Dendritic cell treated with granulocyte-macrophage colony-stimulating factor and Interleukin-4, amounts not matched to agents 40 ng/mL and 50 ng/mL, for 4 days (primary cell): ENCODE results near the gene PRX.
"Not testable (repeated sequence)": the region's sequence is repeated elsewhere in the genome, so short reads cannot be mapped to it uniquely, and the experiment has no call there.

Experiments used
- H3K27ac Mint-ChIP-seq: one replicate; pipeline ENCODE4 v1.8.0; 2022; ENCODE audit warnings: mild to moderate bottlenecking, mixed read lengths
- H3K27me3 Mint-ChIP-seq: one replicate; pipeline ENCODE4 v1.8.0; 2022; ENCODE audit warnings: mild to moderate bottlenecking, mixed read lengths
- H3K36me3 Mint-ChIP-seq: one replicate; pipeline ENCODE4 v1.8.0; 2022; ENCODE audit warnings: low read depth, mixed read lengths
- H3K4me1 Mint-ChIP-seq: one replicate; pipeline ENCODE4 v1.8.0; 2022; ENCODE audit warnings: low read depth, mixed read lengths
- H3K4me3 Mint-ChIP-seq: one replicate; pipeline ENCODE4 v1.8.0; 2022; ENCODE audit warnings: mild to moderate bottlenecking, moderate library complexity, mixed read lengths
- H3K9me3 Mint-ChIP-seq: one replicate; pipeline ENCODE4 v1.8.0; 2022; ENCODE audit warnings: mixed read lengths
- intact Hi-C: fragments of 100-400 bp; cut with micrococcal nuclease; formaldehyde crosslinking; loops from one replicate; pipeline ENCODE4 v1.15.0; 2022

Gene PRX

DNA sequence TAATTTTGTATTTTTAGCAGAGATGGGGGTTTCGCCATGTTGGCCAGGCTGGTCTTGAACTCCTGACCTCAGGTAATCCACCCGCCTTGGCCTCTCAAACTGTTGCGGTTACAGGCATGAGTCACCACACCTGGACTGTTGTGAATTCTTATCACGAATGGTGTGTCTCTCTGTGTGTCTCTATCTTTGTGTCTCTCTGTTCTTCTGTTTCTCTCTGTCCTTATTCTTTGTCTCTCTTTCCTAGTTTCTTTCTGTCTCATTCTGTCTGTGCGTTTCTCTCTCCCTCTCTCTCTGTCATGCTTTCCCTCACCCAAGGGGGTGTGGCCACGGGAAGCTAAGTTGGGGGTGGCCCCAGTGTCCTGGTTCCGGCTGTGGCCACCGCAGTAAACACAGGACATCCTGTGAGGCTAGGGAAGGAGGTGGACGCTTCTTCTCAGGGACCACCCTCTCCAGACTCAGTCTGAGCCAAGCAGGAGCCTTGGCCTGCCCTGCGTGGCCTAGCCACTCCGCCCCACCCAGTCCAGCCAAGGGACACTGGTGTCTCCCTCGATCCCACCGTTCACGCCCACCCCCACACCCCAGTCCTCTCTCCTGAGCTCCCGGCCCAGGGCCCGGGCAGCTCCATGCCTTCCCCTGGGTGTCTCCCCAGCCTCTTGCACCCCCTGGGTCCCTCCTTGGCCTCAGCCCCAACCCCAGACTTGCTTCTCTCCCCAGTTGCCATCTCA lies 3.9 kb upstream of the PRX start:
- Mint-ChIP-seq H3K4me1 (peaks cover 41% of the 10 kb centered on the region), H3K27ac (peak overlapping the region; percentile 69), H3K4me3 (peak overlapping the region; percentile 1), H3K9me3 (no peaks in the 10 kb centered on the region), H3K27me3 (peaks cover 11% of the 10 kb centered on the region), H3K36me3 (peaks cover 10% of the 10 kb centered on the region)
- intact Hi-C loops, result no loop called here

DNA sequence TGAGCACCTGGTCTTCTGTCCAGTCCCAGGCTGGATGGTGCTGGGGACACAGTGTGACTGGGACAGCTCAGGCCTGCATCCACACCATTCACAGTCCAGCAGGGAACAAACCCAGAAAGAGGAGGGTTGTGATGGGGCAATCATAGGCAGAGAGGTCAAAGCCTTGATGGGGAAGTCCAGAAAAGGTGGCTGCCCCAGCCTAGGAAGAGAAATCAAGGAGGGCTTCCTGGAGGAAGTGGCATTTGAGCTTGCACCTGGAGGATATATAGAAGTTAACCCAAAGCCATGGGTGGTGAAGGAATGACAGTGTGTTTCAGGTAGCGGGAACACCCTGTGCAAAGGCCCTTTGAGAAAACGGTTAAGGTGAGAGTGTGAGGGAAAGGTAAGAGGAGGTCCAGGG lies 2.6 kb upstream of the PRX start:
- Mint-ChIP-seq H3K4me1 (peaks cover 51% of the 10 kb centered on the region), H3K4me3 (no peak overlapping the region), H3K9me3 (no peaks in the 10 kb centered on the region), H3K36me3 (peaks cover under 1% of the 10 kb centered on the region), H3K27ac (peak overlapping the region; percentile 41), H3K27me3 (peaks cover 20% of the 10 kb centered on the region)
- intact Hi-C loops, result no loop called here

DNA sequence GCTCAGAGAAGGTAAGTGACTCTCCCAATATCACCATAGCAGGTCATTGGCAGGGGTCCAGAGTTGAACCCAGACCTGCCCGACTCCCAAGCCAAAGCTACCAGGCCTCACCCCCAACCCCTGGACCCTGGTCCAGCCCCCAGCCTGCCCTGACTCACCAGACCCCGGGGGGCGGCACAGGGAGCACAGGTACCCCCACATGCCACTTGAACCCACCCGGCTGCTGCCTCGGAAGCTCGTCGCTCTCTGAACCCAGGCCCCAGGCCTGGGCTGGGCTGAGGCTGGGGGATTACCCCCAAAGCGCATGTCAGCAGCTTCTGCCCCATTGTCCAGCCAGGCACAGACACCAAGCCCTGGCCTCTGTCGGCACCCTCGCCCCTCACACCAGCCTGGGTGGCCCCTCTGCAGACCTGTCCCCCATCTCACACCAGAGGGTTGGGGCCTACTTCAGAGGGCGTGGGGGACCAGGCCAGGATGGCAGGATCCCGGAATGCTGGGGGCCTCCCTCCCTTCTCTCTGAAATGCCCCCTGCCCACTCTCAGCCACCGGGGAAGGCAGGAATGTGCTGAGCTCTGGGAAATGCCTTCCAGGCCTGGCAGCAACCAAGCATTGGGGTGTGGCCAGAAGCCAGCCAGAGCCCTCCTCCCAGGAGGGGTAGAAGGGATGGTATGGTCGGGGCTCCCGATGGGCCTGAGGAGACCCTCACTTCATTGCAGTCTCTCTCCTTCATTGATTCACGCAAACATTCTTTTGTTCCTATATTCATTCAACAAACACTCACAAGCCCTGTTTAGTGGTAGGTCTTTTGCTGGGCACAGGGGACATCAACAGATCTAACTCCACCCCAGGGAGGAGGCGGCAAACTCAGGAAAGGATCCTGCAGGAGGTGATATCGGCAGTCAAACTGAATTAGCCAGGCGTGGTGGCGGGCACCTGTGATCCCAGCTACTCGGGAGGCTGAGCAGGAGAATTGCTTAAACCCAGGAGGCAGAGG lies 1.7 kb upstream of the PRX start:
- intact Hi-C loops, result no loop called here
- H3K27ac Mint-ChIP-seq, result no peak overlapping the region
- H3K4me3 Mint-ChIP-seq, result no peak overlapping the region
- no peaks in the 10 kb centered on the region for H3K9me3 Mint-ChIP-seq
- H3K27me3 Mint-ChIP-seq, result peaks cover 20% of the 10 kb centered on the region
- H3K36me3 Mint-ChIP-seq, result no peaks in the 10 kb centered on the region
- peaks cover 48% of the 10 kb centered on the region for H3K4me1 Mint-ChIP-seq

DNA sequence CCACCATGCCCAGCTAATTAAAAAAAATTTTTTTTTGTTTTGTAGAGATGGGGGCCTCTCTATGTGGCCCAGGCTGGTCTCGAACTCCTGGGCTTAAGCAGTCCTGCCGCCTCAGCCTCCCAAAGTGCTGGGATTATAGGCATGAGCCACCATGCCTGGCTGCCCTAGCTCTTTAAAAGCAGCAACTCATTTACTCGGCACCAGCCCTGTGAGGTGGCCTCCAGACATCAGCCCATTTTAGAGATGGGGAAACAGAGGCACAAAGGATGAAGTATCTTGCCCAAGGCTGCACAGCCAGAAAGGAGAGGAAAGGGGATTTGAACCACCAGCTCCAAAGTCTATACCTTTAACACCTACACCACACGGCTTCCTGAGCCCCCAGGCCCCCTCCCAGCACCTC lies 312 bp downstream of the PRX start:
- Mint-ChIP-seq H3K4me3 (no peak overlapping the region), H3K4me1 (peaks cover 47% of the 10 kb centered on the region), H3K9me3 (no peaks in the 10 kb centered on the region), H3K27ac (peak overlapping the region; percentile 21), H3K27me3 (peaks cover 20% of the 10 kb centered on the region), H3K36me3 (no peaks in the 10 kb centered on the region)
- intact Hi-C loops, result no loop called here

DNA sequence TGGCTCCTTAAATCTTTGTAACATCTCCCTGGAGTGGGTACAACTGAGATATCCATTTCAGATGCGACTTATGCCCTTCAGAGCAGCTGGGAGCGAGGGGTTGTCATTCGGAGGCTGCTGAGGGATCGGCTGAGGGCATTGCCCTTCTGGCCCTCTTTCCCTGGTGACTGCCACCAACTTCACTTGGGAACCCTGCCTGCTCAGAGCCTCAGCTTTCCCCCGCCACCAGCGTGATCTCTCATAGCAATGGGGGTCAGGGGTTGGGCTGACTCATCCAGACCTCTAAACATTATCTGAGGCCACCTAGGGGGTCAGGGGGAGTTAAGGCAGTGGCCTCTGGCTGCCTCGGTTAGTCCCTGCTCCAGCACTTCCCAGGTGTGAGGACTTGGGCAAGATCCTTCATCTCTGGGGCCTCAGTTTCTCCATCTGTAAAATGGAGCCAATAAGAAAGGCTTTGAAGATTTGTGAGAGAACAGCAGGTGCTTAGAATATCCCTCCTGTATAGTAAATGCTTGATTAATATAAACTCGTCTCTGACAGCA lies 1.1 kb downstream of the PRX start:
- no peak overlapping the region for H3K27ac Mint-ChIP-seq
- intact Hi-C loops, result no loop called here
- H3K27me3 Mint-ChIP-seq, result peaks cover 23% of the 10 kb centered on the region
- no peaks in the 10 kb centered on the region for H3K9me3 Mint-ChIP-seq
- peaks cover 43% of the 10 kb centered on the region for H3K4me1 Mint-ChIP-seq
- no peaks in the 10 kb centered on the region for H3K36me3 Mint-ChIP-seq
- no peak overlapping the region for H3K4me3 Mint-ChIP-seq

DNA sequence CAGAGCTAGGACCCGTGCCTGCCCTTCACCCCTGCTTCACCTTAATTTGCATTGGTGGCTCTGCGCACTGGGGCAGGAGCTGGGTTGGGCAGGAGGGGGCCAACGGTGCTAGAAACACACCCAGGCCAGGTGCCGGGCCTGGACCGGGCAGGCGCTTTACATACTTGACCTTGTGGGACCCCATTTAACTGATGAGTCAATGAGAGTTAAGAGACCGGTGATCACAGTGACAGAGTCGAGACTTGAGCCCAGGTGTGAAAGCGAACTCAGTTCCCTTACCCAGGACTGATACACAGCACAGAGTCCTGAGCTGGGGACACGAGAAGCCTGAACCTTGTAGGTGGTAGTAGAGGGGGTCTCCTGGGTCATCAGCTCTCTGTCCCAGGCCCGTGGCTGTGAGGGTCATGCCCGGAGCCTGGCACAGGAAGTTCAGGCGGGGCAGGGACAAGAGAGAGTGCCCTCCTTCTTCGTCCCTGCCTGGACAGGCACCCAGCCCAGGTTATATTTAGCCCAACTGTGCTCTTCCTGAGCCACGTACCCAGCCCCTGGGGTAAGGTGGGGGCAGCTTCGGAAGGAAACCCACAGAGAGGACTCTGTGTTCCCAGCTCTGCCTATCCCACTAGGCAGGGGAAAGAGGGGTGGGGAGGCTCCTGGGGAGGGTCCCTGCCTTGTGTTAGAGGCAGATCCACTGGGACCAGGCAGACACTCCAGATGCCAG lies 1.9 kb downstream of the PRX start:
- peaks cover 35% of the 10 kb centered on the region for H3K4me1 Mint-ChIP-seq
- H3K9me3 Mint-ChIP-seq, result no peaks in the 10 kb centered on the region
- H3K4me3 Mint-ChIP-seq, result no peak overlapping the region
- peaks cover 23% of the 10 kb centered on the region for H3K27me3 Mint-ChIP-seq
- H3K27ac Mint-ChIP-seq, result no peak overlapping the region
- intact Hi-C loops, result no loop called here
- no peaks in the 10 kb centered on the region for H3K36me3 Mint-ChIP-seq

DNA sequence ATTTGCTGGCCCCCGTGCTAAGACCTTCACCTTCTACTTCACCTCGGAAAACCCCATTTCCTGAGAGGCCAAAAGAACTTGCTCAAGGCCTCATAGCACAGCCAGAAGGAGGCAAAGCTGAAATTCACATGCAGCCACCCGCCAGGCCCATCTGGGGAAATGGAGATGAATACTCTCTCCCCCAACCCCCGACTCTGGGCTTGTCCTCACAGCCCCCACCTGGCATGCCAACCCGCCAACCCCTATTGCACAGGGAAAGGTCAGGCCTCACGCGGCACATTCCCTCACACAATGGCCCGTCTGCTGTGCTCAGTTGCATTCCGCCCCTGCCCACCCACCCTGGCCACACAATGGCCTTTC lies 3.2 kb downstream of the PRX start:
- no peaks in the 10 kb centered on the region for H3K36me3 Mint-ChIP-seq
- intact Hi-C loops, result no loop called here
- H3K4me1 Mint-ChIP-seq, result peaks cover 26% of the 10 kb centered on the region
- no peak overlapping the region for H3K27ac Mint-ChIP-seq
- H3K9me3 Mint-ChIP-seq, result no peaks in the 10 kb centered on the region
- peaks cover 23% of the 10 kb centered on the region for H3K27me3 Mint-ChIP-seq
- no peak overlapping the region for H3K4me3 Mint-ChIP-seq

DNA sequence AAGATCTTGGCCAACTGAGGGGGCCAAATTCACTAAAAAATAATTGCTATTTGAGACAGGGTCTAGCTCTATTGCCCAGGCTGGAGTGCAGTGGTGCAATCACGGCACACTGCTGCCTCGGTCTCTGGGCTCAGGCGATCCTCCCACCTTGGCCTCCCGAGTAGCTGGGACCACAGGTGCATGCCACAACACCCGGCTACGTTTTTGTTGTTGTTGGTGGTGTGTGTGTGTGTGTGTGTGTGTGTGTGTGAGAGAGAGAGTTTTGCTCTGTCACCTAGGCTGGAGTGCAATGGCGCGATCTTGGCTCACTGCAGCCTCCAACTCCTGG lies 4.6 kb downstream of the PRX start:
- H3K27ac Mint-ChIP-seq, H3K4me3 Mint-ChIP-seq, H3K36me3 Mint-ChIP-seq, H3K9me3 Mint-ChIP-seq: not testable (repeated sequence)
- Mint-ChIP-seq H3K4me1 (peaks cover 39% of the 10 kb centered on the region), H3K27me3 (peaks cover 22% of the 10 kb centered on the region)
- intact Hi-C loops, result loop anchor here (10.0 kb wide), 1 partner anchor 64 kb away; the partner anchor contains the start of genes C19orf47 and PLD3

DNA sequence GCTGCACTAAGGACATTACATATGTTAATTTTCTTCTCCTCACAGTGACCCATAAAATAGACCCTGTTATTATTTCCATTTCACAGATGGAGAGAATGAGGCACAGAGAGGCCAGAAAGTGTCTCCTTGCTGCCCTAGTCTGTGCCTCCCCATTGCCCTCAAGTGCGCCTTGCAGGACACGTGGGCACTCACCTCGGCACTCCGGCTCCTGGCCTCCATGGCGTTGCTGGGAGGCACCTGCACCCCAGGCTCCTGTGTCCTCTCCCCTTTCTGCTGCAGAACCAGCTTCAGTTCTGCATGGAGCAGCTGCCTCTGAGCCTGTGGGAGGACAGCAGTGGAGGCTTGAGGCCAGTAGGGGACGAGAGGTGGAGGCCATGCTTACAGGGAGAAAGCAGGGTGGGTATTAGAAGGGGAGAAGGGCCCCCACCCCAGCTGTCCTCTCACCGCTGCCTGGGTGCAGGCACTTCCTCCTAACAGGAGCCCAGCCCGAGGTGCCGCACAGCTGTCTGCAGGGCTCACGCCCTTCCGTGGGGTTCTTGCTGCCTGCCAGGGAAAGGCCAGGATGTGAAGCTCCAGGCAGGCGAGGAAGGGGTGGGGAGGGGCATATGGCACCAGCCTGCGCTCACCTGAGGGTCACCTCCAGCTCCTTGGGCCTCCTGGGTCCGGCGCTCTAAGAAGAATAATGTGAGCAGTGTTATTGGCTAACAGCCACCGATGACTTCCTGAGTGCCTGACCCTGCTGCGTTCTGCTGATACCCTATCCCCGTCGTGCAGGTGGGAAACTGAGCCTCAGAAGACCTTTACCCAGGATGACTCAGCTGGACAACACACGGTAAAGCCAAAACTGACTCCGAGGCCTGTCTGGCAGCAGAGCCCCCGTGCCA lies 5.2 kb downstream of the PRX start:
- H3K27ac Mint-ChIP-seq, result no peak overlapping the region
- intact Hi-C loops, result loop anchor here (10.0 kb wide), 1 partner anchor 63 kb away; the partner anchor contains the start of genes C19orf47 and PLD3
- H3K36me3 Mint-ChIP-seq, result no peaks in the 10 kb centered on the region
- H3K9me3 Mint-ChIP-seq, result no peaks in the 10 kb centered on the region
- H3K4me3 Mint-ChIP-seq, result no peak overlapping the region
- H3K27me3 Mint-ChIP-seq, result peaks cover 16% of the 10 kb centered on the region
- peaks cover 45% of the 10 kb centered on the region for H3K4me1 Mint-ChIP-seq

DNA sequence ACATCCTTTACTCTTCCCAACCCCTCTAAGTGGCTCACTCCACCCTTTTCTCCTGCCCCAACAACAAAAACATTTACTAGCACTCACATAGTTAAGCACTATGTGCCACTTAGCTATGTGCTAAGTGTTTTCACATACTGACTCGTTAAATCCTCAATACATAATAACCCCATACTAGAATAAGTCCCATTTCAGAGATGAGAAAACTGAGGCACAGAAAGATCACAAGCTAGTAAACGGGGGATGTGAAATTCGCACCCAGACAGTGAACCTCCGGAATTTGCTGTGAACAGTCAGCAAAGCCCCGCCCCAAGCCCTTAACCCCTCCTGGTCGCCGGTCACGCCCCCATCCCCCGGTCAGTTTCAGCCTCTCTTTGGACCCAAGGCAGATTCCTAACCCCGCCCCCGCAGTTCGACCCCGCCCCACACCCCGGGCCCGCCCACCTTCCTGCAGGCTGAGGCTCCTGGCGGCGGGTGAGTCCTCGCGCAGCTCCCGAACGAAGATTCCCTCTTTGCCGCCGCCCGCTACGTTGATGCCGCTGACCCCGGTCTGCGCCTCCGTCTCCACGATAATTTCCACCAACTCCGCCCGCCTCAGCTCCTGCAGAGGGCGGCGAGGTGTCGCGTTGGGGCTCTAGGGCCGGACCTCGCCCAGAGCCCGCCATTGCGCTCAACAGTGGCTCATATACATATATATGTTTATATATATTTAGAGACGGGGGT lies 9.8 kb downstream of the PRX start:
- H3K9me3 Mint-ChIP-seq, result no peaks in the 10 kb centered on the region
- peak overlapping the region; percentile 80 for H3K27ac Mint-ChIP-seq
- peak overlapping the region; percentile 86 for H3K4me3 Mint-ChIP-seq
- intact Hi-C loops, result loop anchor here (2.0 to 10.0 kb wide), 2 partner anchors 39 to 59 kb away; partner anchors contain the start of genes C19orf47 and PLD3
- no peaks in the 10 kb centered on the region for H3K36me3 Mint-ChIP-seq
- peaks cover 6% of the 10 kb centered on the region for H3K27me3 Mint-ChIP-seq
- peaks cover 56% of the 10 kb centered on the region for H3K4me1 Mint-ChIP-seq

DNA sequence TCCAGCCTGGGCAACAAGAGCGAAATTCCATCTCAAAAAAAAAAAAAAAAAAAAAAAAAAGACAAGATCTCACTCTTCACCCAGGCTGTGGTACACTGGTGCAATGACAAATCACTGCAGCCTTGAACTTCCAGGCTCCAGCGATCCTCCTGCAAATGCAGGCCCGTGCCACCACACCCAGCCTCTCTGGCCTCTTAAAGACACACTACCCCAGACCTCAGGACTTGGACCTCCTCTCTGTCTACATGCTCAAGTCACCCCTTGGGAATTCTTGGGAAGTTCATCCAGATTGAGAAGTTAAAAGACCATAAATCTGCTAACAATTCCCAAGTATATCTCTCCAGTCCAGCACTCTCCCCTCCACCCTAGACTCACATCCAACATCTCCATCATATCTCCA lies 12.6 kb downstream of the PRX start:
- Mint-ChIP-seq H3K27ac (no peak overlapping the region), H3K27me3 (peaks cover 27% of the 10 kb centered on the region), H3K4me1 (peaks cover 55% of the 10 kb centered on the region), H3K4me3 (no peak overlapping the region), H3K36me3 (no peaks in the 10 kb centered on the region), H3K9me3 (no peaks in the 10 kb centered on the region)
- intact Hi-C loops, result loop anchor here (10.0 kb wide), 1 partner anchor 56 kb away; the partner anchor contains the start of genes C19orf47 and PLD3

DNA sequence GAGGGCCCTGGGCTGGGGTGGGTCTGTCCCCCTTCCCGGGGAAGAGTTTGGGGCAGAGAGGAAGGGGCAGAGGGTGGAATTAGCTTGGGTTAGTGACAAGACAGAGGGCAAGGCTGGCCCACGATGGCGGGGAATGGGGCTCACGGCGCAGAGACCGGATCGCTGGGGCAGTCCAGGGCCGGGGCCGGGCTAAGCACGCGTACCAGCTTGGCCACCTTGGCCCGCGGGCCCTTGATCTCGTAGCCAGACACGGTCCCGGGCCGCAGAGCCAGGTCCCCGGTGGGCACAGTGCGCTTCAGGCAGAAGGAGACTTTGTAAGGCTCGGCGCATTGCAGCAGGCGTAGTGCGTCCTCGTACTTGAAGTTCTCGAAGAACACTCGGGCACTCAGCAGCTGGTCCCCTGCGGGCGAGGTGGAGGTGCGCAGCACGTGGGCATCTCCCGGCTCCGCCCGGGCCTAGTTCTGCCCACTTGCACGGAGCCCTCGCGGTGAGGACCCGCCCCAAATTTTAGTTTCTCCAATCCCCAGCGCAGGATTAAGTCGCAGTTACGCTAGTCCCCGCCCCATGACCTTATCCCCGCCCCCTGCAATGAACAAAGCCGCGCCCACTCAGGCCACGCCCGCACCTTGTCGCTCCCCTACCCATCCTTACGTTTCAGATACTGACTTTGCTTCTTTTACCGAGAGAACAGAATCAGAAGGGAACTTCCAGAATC lies 14.6 kb downstream of the PRX start:
- Mint-ChIP-seq H3K4me3 (peak overlapping the region; percentile 41), H3K27ac (peak overlapping the region; percentile 52), H3K36me3 (no peaks in the 10 kb centered on the region), H3K4me1 (peaks cover 39% of the 10 kb centered on the region), H3K27me3 (peaks cover 30% of the 10 kb centered on the region), H3K9me3 (no peaks in the 10 kb centered on the region)
- intact Hi-C loops, result no loop called here
